Fibroblast of mammary gland (primary cell): ENCODE data around the gene HSFX4.

ENCODE experiments used
- DNase-seq: peaks from one replicate; pipeline ENCODE4 v3.0.0-alpha.2; 2010; ENCODE audit warnings: low read depth
- H3K4me3 ChIP-seq: 2 replicates; pipeline ENCODE4 v1.5.1; 2011; ENCODE audit warnings: low read depth, mild to moderate bottlenecking, low read length, moderate library complexity; ENCODE audit not compliant: control insufficient read depth
- TF ChIP-seq, protein P1 (sequence below): conservative IDR thresholded peaks from 2 replicates; pipeline ENCODE4 v1.5.1; 2011; ENCODE audit warnings: low read depth, low read length, inconsistent platforms; ENCODE audit not compliant: control insufficient read depth, insufficient read depth

Gene HSFX4

DNA sequence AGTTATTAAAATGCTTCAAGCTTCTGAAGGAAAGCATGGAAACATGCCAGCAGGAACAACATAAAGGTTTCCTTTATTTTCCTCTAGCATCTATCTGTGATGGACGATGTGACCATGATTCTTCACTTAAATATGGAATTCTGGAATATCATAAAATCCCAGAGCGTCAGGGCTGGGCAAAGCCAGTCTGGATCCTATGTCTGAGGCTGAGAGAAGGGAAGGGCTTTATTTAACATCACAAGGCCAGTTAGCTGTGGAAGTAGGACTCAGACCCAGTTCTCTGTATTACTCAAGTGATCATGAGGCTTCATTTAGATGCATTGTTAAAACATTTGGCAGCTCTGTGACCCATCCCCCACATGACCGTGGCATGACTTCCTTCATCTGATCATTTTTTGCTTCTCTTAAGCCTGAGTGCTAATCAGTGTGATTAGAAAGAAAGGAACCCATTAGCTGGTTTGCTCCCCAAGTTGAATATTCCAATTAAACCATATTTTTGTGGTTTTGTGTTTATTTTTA is 49.8 kb downstream of the HSFX4 start:
- H3K4me3 ChIP-seq: no peak overlapping the region
- TF ChIP-seq, protein P1, sequence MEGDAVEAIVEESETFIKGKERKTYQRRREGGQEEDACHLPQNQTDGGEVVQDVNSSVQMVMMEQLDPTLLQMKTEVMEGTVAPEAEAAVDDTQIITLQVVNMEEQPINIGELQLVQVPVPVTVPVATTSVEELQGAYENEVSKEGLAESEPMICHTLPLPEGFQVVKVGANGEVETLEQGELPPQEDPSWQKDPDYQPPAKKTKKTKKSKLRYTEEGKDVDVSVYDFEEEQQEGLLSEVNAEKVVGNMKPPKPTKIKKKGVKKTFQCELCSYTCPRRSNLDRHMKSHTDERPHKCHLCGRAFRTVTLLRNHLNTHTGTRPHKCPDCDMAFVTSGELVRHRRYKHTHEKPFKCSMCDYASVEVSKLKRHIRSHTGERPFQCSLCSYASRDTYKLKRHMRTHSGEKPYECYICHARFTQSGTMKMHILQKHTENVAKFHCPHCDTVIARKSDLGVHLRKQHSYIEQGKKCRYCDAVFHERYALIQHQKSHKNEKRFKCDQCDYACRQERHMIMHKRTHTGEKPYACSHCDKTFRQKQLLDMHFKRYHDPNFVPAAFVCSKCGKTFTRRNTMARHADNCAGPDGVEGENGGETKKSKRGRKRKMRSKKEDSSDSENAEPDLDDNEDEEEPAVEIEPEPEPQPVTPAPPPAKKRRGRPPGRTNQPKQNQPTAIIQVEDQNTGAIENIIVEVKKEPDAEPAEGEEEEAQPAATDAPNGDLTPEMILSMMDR: no peak
- DNase-seq: no peak
